AG04449 (cell line): ENCODE data around the gene GAB2.
"Not testable (repeated sequence)": the region's sequence is repeated elsewhere in the genome, so short reads cannot be mapped to it uniquely, and the experiment has no call there.

ENCODE experiments used
- CTCF ChIA-PET: fragments of 350-600 bp; formaldehyde crosslinking; extraction: SDS; loops from one replicate; lab custom pipeline; 2021; ENCODE audit warnings: antibody characterized with exemption; lab: Yijun Ruan, JAX
- POLR2A ChIA-PET: fragments of 400-600, 350-600 bp; formaldehyde crosslinking; extraction: SDS; loops from one replicate; lab custom pipeline; 2020; ENCODE audit warnings: antibody characterized with exemption, inconsistent platforms; lab: Yijun Ruan, JAX
- DNase-seq: peaks from one replicate; pipeline ENCODE4 v3.0.0-alpha.2; 2010; ENCODE audit warnings: low read depth, low spot score
- H3K4me3 ChIP-seq: 2 replicates; pipeline ENCODE4 v1.5.1; 2011; ENCODE audit warnings: low read depth, mild to moderate bottlenecking, control low read depth, low read length
- TF ChIP-seq, protein P1 (sequence below): IDR thresholded peaks from one replicate; pipeline ENCODE4 v1.5.1; 2011; ENCODE audit warnings: mild to moderate bottlenecking, moderate library complexity, low read length, control low read depth, inconsistent platforms; ENCODE audit not compliant: insufficient read depth; ENCODE audit errors: missing control alignments

The GAB2 gene

DNA sequence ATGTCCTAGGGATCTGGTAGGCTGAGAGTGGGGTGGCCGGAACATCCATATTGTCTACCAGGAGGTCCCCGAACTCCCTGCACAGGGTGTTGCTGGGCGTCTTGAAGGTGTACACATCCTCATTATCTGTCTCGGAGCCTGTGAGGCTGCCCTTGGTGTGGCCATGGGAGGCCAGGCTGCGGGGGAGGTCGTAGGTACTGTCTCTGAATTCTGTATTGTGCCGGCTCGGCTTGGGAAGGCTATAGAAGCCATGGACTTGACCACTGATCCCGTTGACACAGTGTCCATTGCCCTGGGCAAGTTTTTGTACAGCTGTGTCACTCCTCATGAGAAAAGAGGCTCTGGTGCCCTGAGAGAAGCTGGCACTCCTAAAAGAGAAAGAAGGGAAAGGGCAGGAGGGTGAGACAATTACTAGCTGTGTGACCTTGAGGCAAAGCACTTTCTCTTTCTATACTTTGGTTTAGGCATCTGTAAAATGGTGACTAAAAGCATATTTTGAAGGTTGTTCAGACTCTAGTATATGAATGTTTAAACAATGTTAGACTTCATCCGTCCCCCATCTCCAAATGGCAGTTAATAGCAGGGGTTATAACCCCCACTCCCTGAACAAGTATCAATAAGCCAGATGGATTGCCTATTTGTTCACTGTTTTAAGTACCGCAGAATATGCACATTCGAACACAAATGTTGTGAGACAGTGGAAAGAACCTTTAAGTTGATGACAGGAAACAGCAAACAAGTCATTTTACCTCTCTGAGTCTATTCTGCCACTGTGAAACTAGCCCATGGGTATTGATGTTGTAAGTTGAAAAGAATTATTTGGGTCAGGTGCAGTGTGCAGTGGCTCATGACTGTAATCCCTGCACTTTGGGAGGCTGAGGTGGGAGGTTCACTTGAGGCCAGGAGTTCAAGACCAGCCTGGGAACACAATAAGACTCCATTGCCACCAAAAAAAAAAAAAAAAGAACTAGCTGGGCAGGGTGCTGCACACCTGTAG is 190.6 kb downstream of the GAB2 start:
- no peak overlapping the region for H3K4me3 ChIP-seq
- CTCF ChIA-PET = interaction anchor here (0.8 to 3.8 kb wide), 12 partner anchors 8 to 341 kb away, joined by 3 to 96 read pairs (median 8); partner anchors contain the start of gene GAB2
- TF ChIP-seq, protein P1, sequence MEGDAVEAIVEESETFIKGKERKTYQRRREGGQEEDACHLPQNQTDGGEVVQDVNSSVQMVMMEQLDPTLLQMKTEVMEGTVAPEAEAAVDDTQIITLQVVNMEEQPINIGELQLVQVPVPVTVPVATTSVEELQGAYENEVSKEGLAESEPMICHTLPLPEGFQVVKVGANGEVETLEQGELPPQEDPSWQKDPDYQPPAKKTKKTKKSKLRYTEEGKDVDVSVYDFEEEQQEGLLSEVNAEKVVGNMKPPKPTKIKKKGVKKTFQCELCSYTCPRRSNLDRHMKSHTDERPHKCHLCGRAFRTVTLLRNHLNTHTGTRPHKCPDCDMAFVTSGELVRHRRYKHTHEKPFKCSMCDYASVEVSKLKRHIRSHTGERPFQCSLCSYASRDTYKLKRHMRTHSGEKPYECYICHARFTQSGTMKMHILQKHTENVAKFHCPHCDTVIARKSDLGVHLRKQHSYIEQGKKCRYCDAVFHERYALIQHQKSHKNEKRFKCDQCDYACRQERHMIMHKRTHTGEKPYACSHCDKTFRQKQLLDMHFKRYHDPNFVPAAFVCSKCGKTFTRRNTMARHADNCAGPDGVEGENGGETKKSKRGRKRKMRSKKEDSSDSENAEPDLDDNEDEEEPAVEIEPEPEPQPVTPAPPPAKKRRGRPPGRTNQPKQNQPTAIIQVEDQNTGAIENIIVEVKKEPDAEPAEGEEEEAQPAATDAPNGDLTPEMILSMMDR = no peak
- no peak for DNase-seq
- POLR2A ChIA-PET = no interaction called here

DNA sequence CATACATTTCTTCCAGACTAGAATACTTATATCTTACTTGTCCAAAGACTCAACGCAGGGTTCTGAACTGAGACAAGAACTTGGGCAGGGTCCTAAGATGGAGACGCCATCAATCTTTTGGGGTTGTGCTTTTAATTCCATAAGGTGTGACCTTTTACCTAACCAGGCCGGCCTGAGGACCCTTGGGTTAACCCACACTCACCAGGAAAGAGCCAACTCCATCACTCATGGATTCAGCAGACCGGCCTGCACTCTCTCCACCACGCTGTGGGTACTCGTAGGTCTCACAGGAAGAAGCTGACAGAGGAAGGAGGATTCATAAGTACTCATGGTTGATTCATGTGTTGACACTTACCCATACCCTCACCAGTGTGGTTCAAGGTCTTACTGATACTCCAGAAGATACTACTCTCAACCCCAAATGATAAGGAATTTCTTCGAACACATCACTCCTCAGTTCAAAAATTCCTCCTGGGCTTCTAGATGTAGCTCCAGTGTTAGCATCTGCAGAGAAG is 192.7 kb downstream of the GAB2 start:
- ChIA-PET POLR2A (no interaction called here), CTCF (interaction anchor here (0.9 to 1.9 kb wide), 2 partner anchors 31 to 340 kb away, joined by 3 to 19 read pairs; no protein-coding TSS in a partner anchor)
- DNase-seq = no peak
- TF ChIP-seq, protein P1 = no peak
- H3K4me3 ChIP-seq = no peak overlapping the region

DNA sequence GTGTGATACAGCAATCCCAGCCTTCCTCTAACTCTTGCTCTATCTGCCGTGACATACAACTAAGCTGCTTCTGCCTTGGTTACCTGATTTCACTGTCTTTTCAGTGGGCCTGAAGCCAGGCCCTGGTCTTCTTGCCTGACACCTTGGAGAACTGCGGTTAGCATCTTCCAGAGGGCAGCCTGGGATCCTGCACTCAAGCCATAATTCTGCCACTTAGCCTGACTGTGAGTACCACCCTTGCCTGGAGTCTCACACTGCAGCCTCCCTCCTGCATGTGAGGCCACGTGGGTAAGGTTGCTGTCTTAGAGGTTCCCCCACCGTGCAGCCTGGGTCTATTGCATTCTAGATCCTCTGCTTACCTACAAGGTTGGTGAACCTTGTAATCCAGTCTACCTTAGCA is 193.1 kb downstream of the GAB2 start:
- POLR2A ChIA-PET = no interaction called here
- TF ChIP-seq, protein P1 = no peak
- DNase-seq = no peak
- no peak overlapping the region for H3K4me3 ChIP-seq
- CTCF ChIA-PET = interaction anchor here (0.9 kb wide), 1 partner anchor 339 kb away, joined by 3 read pairs; no protein-coding TSS in a partner anchor

DNA sequence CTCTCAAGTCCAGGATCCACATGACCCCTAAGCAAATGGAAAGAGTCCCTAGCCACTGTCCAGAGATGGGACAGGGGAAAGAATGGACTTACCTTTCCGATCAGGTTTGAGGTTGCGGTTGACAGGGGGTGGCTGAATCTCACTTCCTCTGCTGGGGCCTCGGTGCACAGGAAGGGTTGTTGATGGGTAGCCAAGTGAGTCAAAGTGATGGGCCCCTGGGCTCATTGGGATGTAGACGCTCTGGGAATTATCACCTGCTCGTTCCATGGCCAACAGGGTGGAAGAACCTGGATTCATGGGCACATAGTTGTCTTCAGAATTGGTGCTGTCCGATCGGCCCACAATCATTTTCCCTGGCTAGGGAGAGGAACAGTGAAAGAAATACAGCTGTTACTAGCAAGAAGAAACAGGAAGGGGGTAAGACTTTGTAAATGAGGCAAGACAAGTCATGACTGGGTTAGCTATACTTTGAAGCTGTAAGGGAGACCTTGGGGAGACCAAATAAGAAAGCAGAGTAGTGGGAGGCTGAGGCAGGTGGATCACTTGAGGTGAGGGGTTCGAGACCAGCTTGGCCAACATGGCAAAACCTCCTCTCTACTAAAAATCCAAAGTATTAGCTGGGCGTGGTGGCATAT is 194.2 kb downstream of the GAB2 start:
- ChIA-PET POLR2A (no interaction called here), CTCF (interaction anchor here (0.9 to 1.1 kb wide), 2 partner anchors 340 to 341 kb away, joined by 3 read pairs; no protein-coding TSS in a partner anchor)
- DNase-seq = no peak
- TF ChIP-seq, protein P1 = no peak
- H3K4me3 ChIP-seq = no peak overlapping the region

DNA sequence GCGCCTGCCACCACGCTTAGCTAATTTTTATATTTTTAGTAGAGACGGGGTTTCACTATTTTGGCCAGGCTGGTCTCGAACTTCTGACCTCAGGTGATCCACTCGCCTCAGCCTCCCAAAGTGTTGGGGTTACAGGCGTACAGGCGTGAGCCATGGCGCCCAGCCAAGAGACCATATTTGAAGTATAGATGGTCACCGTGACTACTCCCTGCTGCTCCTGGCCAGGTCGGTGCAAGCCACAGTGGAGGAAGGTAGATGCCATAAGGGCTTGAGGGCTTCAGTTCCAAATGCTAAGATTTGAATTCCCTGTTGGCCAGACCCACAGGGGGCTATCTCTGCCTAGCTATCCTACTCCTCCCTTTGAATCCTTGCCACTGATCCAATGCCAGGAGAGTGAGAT is 194.9 kb downstream of the GAB2 start:
- H3K4me3 ChIP-seq, POLR2A ChIA-PET, DNase-seq: not testable (repeated sequence)
- CTCF ChIA-PET = interaction anchor here (1.1 to 1.2 kb wide), 2 partner anchors 198 to 342 kb away, joined by 3 read pairs; no protein-coding TSS in a partner anchor

DNA sequence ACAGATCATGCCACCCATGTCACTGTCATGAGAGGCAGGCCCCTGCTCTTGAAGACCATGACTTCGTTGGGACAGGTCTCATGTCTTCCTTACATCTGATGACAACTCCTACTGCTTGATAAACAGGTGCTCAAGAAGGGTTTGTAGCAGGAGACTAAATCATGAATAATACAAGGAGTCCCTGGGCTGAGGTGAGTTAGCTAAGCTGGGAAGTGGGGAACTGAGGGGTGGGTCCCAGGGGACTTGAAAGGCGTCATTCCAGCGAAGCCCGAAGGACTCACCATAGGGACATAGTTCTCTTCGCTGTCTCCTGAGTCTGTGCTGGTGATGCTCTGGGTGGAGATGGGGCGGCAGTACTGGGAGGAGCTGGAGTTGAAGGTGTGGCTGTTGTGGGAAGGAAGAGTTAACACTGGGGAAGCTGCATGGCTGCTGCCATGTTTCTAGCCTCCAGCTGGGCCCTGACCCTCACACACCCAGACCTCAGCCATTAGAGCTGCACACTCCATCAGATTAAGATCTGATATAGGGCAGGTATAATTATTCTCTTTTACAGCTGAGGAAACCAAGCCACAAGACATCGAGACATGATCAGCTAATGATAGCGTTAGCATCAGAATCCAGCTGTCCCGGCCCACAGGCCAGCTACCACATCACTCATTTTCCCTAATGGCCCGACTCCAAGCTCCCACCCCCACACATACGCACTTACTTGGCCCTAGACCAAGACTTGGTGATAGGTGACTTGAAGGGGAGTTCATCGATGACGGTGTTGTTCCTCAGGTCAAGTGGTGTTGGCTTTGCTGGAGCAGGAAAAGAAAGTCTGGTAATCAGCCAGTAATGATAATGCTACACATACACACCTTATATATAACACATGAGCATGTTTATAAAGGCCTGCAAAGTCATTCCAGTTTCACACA is 196.0 kb downstream of the GAB2 start:
- ChIA-PET POLR2A (no interaction called here), CTCF (interaction anchor here (1.2 kb wide), 1 partner anchor 199 kb away, joined by 3 read pairs; no protein-coding TSS in a partner anchor)

More for the DNA sequence above, 196.0 kb downstream of the GAB2 start:
- TF ChIP-seq, protein P1 = no peak
- no peak overlapping the region for H3K4me3 ChIP-seq
- no peak for DNase-seq
